ENCODE data around the gene MYZAP. TPM values are rescaled to one million over a fixed set of nuclear protein-coding genes. Genes with fewer than 3 reads are reported as not detected.

Gene MYZAP
- polyA plus RNA-seq, 1 donor (not counting 4 experiments of a cell fraction or from before 2014, with no cell fraction given), result 1.8 TPM

DNA sequence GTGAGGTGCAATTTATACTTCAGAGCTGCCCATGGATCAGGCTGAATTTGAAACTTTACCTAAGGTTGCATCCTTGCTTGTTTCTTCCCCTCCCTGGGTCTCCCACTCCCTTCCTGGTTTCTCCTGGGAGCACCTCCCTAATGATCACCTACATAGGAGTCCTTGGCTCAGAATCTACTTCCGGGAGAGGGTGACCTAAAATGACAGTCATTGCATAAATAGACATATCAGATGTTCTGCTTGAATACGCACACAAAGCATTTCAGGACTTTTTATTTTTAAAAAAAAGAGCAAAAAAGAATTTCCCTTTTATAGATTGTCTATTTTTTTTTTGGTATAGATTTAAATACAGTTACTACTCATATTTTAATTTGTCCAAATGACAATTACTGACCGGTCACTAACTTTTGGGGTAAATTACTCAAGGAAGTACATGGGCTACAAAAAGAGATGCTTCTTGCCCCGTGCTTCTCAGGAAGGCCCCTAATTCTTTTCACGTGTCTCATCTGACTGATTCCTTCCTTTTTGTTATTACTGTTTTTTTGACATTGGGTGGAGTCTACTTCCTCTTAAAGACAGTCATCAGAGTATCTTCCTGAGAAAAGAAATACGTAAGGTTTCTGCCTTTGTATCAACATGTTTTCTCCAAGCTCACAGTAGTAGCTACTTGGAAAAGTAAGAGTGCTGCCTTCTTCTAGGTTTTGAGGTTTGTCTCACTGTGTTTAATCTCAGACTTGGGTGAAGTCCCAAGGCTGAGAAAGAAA lies 4.9 kb upstream of the MYZAP start:
- no peak for DNase-seq (ENCODE audit: low read depth, low spot score)
- peaks cover 1% of the 10 kb centered on the region for H3K27me3 ChIP-seq (ENCODE audit: control insufficient read depth, extremely low read depth, insufficient read depth, low read length)
- peaks cover 31% of the 10 kb centered on the region for H3K4me1 ChIP-seq (ENCODE audit: control insufficient read depth, extremely low read depth, insufficient read depth, low read length)
- H2AFZ ChIP-seq (ENCODE audit: control insufficient read depth, low read length), result no peak overlapping the region
- peak overlapping the region; percentile 24 for H3K4me2 ChIP-seq (ENCODE audit: control insufficient read depth, extremely low read depth, insufficient read depth, low read depth, low read length)
- H3K9me3 ChIP-seq (ENCODE audit: control insufficient read depth, low read depth, low read length), result peaks cover 2% of the 10 kb centered on the region
- peak; percentile 9 for FAIRE-seq
- TF ChIP-seq EZH2 (IDR thresholded peaks at IDR 0.05; ENCODE audit: low read length), result no peak
- TF ChIP-seq, protein P1, sequence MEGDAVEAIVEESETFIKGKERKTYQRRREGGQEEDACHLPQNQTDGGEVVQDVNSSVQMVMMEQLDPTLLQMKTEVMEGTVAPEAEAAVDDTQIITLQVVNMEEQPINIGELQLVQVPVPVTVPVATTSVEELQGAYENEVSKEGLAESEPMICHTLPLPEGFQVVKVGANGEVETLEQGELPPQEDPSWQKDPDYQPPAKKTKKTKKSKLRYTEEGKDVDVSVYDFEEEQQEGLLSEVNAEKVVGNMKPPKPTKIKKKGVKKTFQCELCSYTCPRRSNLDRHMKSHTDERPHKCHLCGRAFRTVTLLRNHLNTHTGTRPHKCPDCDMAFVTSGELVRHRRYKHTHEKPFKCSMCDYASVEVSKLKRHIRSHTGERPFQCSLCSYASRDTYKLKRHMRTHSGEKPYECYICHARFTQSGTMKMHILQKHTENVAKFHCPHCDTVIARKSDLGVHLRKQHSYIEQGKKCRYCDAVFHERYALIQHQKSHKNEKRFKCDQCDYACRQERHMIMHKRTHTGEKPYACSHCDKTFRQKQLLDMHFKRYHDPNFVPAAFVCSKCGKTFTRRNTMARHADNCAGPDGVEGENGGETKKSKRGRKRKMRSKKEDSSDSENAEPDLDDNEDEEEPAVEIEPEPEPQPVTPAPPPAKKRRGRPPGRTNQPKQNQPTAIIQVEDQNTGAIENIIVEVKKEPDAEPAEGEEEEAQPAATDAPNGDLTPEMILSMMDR (optimal IDR thresholded peaks at IDR 0.05 in 1 of 3, IDR thresholded peaks at IDR 0.05 in 1 of 3, conservative IDR thresholded peaks at IDR 0.05 in 1 of 3; ENCODE audit: extremely low read depth in 1 of 3, insufficient read depth in 2 of 3, low read length in 3 of 3), result no peak
- H3K9me1 ChIP-seq (ENCODE audit: control insufficient read depth, extremely low read depth, insufficient read depth, low read length), result no peaks in the 10 kb centered on the region
- peak overlapping the region; percentile 4 for H3K27ac ChIP-seq (ENCODE audit: control insufficient read depth, insufficient read depth, low read length)
- dilution Hi-C loops (cut with MboI; ENCODE audit: extremely low pct_ligation_motif_present, low sequenced_read_pairs), result no loop called here
- no peak overlapping the region for H3K9ac ChIP-seq (ENCODE audit: control insufficient read depth, extremely low read depth, insufficient read depth, low read length)
- no peaks in the 10 kb centered on the region for H3K36me3 ChIP-seq (ENCODE audit: control insufficient read depth in 2 of 2, extremely low read depth in 1 of 2, insufficient read depth in 2 of 2, low read length in 2 of 2)
- no peaks in the 10 kb centered on the region for H3K79me2 ChIP-seq (ENCODE audit: control insufficient read depth, insufficient read depth, low read length)
- no peaks in the 10 kb centered on the region for H4K20me1 ChIP-seq (ENCODE audit: control insufficient read depth, extremely low read depth, insufficient read depth, low read length)
- no peak overlapping the region for H3K4me3 ChIP-seq (ENCODE audit: control insufficient read depth in 2 of 3, extremely low read depth in 1 of 3, insufficient read depth in 2 of 3, low read depth in 1 of 3, low read length in 3 of 3)

DNA sequence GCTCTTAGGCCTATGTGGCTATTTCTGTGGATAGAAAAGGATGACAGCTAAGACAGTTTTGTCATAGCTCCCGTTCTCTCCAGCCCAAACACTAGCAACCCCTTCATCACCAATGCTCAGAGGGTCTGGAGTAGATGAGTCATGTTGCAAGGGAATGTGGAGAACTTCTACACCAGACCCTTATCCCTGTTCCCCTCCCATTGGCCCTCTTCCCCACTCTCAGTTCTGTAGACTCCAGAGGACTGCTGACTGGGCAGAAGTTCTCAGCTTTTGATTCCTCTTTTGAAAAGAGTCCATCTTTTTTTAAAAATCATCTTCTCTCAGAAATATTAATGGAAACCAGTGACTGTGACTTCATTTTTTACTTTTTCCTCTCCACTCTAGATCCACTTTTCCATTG lies 2.4 kb upstream of the MYZAP start:
- Histone ChIP-seq H2AFZ (ENCODE audit: control insufficient read depth, low read length) (no peak overlapping the region), H3K27me3 (ENCODE audit: control insufficient read depth, extremely low read depth, insufficient read depth, low read length) (no peaks in the 10 kb centered on the region), H3K4me2 (ENCODE audit: control insufficient read depth, extremely low read depth, insufficient read depth, low read depth, low read length) (no peak overlapping the region), H3K4me3 (ENCODE audit: control insufficient read depth in 2 of 3, extremely low read depth in 1 of 3, insufficient read depth in 2 of 3, low read depth in 1 of 3, low read length in 3 of 3) (no peak overlapping the region), H3K4me1 (ENCODE audit: control insufficient read depth, extremely low read depth, insufficient read depth, low read length) (peaks cover 31% of the 10 kb centered on the region), H4K20me1 (ENCODE audit: control insufficient read depth, extremely low read depth, insufficient read depth, low read length) (no peaks in the 10 kb centered on the region), H3K9ac (ENCODE audit: control insufficient read depth, extremely low read depth, insufficient read depth, low read length) (no peak overlapping the region), H3K79me2 (ENCODE audit: control insufficient read depth, insufficient read depth, low read length) (no peaks in the 10 kb centered on the region), H3K36me3 (ENCODE audit: control insufficient read depth in 2 of 2, extremely low read depth in 1 of 2, insufficient read depth in 2 of 2, low read length in 2 of 2) (no peaks in the 10 kb centered on the region), H3K27ac (ENCODE audit: control insufficient read depth, insufficient read depth, low read length) (no peak overlapping the region), H3K9me1 (ENCODE audit: control insufficient read depth, extremely low read depth, insufficient read depth, low read length) (no peaks in the 10 kb centered on the region), H3K9me3 (ENCODE audit: control insufficient read depth, low read depth, low read length) (no peaks in the 10 kb centered on the region)
- TF ChIP-seq EZH2 (IDR thresholded peaks at IDR 0.05; ENCODE audit: low read length), result no peak
- TF ChIP-seq, protein P1 (optimal IDR thresholded peaks at IDR 0.05 in 1 of 3, IDR thresholded peaks at IDR 0.05 in 1 of 3, conservative IDR thresholded peaks at IDR 0.05 in 1 of 3; ENCODE audit: extremely low read depth in 1 of 3, insufficient read depth in 2 of 3, low read length in 3 of 3), result no peak
- DNase-seq (ENCODE audit: low read depth, low spot score) (no peak), FAIRE-seq (no peak)
- dilution Hi-C loops (cut with MboI; ENCODE audit: extremely low pct_ligation_motif_present, low sequenced_read_pairs), result no loop called here
